Fibroblast of mammary gland (primary cell): Measurements from ENCODE around the gene UBQLN1.
"Not testable (repeated sequence)": the region's sequence is repeated elsewhere in the genome, so short reads cannot be mapped to it uniquely, and the experiment has no call there.

Experiments
- DNase-seq: peaks from one replicate; pipeline ENCODE4 v3.0.0-alpha.2; 2010; ENCODE audit warnings: low read depth
- H3K4me3 ChIP-seq: 2 replicates; pipeline ENCODE4 v1.5.1; 2011; ENCODE audit warnings: low read depth, mild to moderate bottlenecking, low read length, moderate library complexity; ENCODE audit not compliant: control insufficient read depth
- CTCF ChIP-seq: conservative IDR thresholded peaks from 2 replicates; pipeline ENCODE4 v1.5.1; 2011; ENCODE audit warnings: low read depth, low read length, inconsistent platforms; ENCODE audit not compliant: control insufficient read depth, insufficient read depth

UBQLN1 gene

GRCh38 chr9:83620841-83621636 lies 86.7 kb downstream of the UBQLN1 start:
- TF ChIP-seq CTCF = peak; percentile 73
- no peak overlapping the region for H3K4me3 ChIP-seq
- DNase-seq = peak; percentile 59

DNA sequence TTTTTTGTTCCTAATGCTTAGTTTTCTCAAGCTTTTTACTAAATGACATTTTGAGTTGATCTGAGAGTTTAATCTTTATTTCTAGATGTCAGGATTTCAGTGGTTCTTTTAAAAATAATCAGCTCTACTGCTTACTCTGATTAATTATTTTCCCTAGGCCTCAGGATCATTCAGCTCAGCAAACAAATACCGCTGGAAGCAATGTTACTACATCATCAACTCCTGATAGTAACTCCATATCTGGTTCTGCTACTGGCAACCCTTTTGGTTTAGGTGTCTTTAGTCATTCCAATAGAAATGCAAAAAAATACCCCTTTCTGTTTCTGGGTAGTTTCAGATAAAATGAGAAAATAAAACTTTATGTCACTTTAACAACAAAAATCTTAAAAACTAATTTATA lies 90.5 kb downstream of the UBQLN1 start:
- H3K4me3 ChIP-seq = no peak overlapping the region
- DNase-seq = no peak
- no peak for TF ChIP-seq CTCF

DNA sequence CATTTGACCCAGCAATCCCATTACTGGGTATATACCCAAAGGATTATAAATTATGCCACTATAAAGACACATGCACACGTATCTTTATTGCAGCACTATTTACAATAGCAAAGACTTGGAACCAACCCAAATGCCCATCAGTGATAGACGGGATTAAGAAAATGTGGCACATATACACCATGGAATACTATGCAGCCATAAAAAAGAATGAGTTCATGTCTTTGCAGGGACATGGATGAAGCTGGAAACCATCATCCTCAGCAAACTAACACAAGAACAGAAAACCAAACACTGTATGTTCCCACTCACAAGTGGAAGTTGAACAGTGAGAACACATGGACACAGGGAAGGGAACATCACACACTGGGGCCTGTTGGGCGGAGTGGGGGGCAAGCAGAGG lies 94.5 kb downstream of the UBQLN1 start:
- DNase-seq, H3K4me3 ChIP-seq: not testable (repeated sequence)
